IMR-90 (cell line): ENCODE measurements around the gene GLP2R. TPM values are rescaled to one million over a fixed set of nuclear protein-coding genes. Genes with fewer than 3 reads are reported as not detected.

ENCODE experiments used
- ATAC-seq: fragments of 200-7000 bp; cut with Tn5 transposase; 2 replicates; pipeline ENCODE4 v1.9.1; 2020; ENCODE audit warnings: low read depth, mild to moderate bottlenecking, moderate library complexity
- BruUV-seq: library from RNA; stranded (reverse); fragments of 400-500 nt; replicated peaks from 2 replicates; lab custom pipeline; 2021; lab: Mats Ljungman, UMichigan
- CTCF ChIA-PET: fragments of 300-600 bp; formaldehyde crosslinking; extraction: SDS; loops from one replicate; lab custom pipeline; 2021; ENCODE audit warnings: antibody characterized with exemption; lab: Yijun Ruan, JAX
- POLR2A ChIA-PET: fragments of 300-600 bp; sonication (Branson Sonifier 250); formaldehyde crosslinking; loops from one replicate; lab custom pipeline; 2022; ENCODE audit warnings: antibody characterized with exemption; ENCODE audit not compliant: unreplicated experiment; lab: Charles Lee
- DNase-seq: peaks from one replicate; pipeline ENCODE4 v3.0.0; 2013
- H2AFZ ChIP-seq: replicated peaks from 2 replicates; pipeline ENCODE3; 2013; ENCODE audit warnings: low read length, mild to moderate bottlenecking; ENCODE audit not compliant: poor library complexity
- H2AK5ac ChIP-seq: 2 replicates; pipeline ENCODE4 v1.6.1; 2013; ENCODE audit warnings: low read depth, low read length, inconsistent platforms
- H2AK9ac ChIP-seq: replicated peaks from 2 replicates; pipeline ENCODE3; 2013; ENCODE audit warnings: mild to moderate bottlenecking, low read depth, low read length, moderate library complexity; ENCODE audit not compliant: poor library complexity
- H2BK120ac ChIP-seq: 2 replicates; pipeline ENCODE4 v1.6.1; 2013; ENCODE audit warnings: low read depth, low read length, inconsistent platforms
- H2BK15ac ChIP-seq: 3 replicates; pipeline ENCODE4 v1.6.1; 2013; ENCODE audit warnings: low read depth, low read length, inconsistent platforms
- H2BK20ac ChIP-seq: 2 replicates; pipeline ENCODE4 v1.6.1; 2013; ENCODE audit warnings: low read depth, mild to moderate bottlenecking, inconsistent platforms, low read length, moderate library complexity
- H2BK5ac ChIP-seq: 2 replicates; pipeline ENCODE4 v1.6.1; 2013; ENCODE audit warnings: mild to moderate bottlenecking, low read depth, low read length, inconsistent platforms; ENCODE audit not compliant: poor library complexity, severe bottlenecking
- H3K14ac ChIP-seq: replicated peaks from 2 replicates; pipeline ENCODE4 v1.6.1; 2013; ENCODE audit warnings: low read depth, low read length, inconsistent platforms
- H3K18ac ChIP-seq: 2 replicates; pipeline ENCODE4 v1.6.1; 2013; ENCODE audit warnings: low read depth, low read length, control low read depth
- H3K23ac ChIP-seq: 2 replicates; pipeline ENCODE4 v1.6.1; 2013; ENCODE audit warnings: low read depth, low read length, inconsistent platforms
- H3K27ac ChIP-seq: 2 replicates; pipeline ENCODE4 v1.5.1; 2013; ENCODE audit warnings: mild to moderate bottlenecking, control low read depth, low read length; ENCODE audit not compliant: insufficient read depth
- H3K27me3 ChIP-seq: 2 replicates; pipeline ENCODE4 v1.6.1; 2013; ENCODE audit warnings: low read length; ENCODE audit not compliant: control insufficient read depth, insufficient read depth
- H3K36me3 ChIP-seq: 2 replicates; pipeline ENCODE4 v1.6.1; 2013; ENCODE audit warnings: low read length, mixed read lengths; ENCODE audit not compliant: control insufficient read depth, insufficient read depth
- H3K4ac ChIP-seq: 2 replicates; pipeline ENCODE4 v1.6.1; 2013; ENCODE audit warnings: low read depth, low read length, inconsistent platforms
- H3K4me1 ChIP-seq: 2 replicates; pipeline ENCODE4 v1.6.1; 2013; ENCODE audit warnings: low read length, mixed read lengths; ENCODE audit not compliant: control insufficient read depth, insufficient read depth
- H3K4me2 ChIP-seq: 2 replicates; pipeline ENCODE4 v1.6.1; 2013; ENCODE audit warnings: low read depth, mild to moderate bottlenecking, control low read depth, low read length, moderate library complexity
- H3K4me3 ChIP-seq: 2 replicates; pipeline ENCODE4 v1.5.1; 2013; ENCODE audit warnings: low read depth, mild to moderate bottlenecking, control low read depth, low read length, moderate library complexity; ENCODE audit not compliant: insufficient read depth
- H3K56ac ChIP-seq: 2 replicates; pipeline ENCODE4 v1.6.1; 2013; ENCODE audit warnings: low read length, inconsistent platforms; ENCODE audit not compliant: insufficient read depth; ENCODE audit errors: extremely low read depth
- H3K79me1 ChIP-seq, 2 experiments: 2 replicates each; pipeline ENCODE4 v1.6.1; 2013; ENCODE audit warnings: low read length in 2 of 2, inconsistent platforms in 1 of 2, low read depth in 1 of 2
- H3K9ac ChIP-seq: 2 replicates; pipeline ENCODE4 v1.6.1; 2013; ENCODE audit warnings: low read depth, low read length, control low read depth
- H3K9me1 ChIP-seq: 2 replicates; pipeline ENCODE4 v1.6.1; 2013; ENCODE audit warnings: low read length, inconsistent platforms; ENCODE audit not compliant: insufficient read depth
- H3K9me3 ChIP-seq: 2 replicates; pipeline ENCODE4 v1.6.1; 2013; ENCODE audit warnings: low read length; ENCODE audit not compliant: control insufficient read depth, insufficient read depth
- H4K20me1 ChIP-seq: 2 replicates; pipeline ENCODE4 v1.6.1; 2013; ENCODE audit warnings: low read length, inconsistent platforms; ENCODE audit not compliant: insufficient read depth
- H4K5ac ChIP-seq: 2 replicates; pipeline ENCODE4 v1.6.1; 2013; ENCODE audit warnings: mild to moderate bottlenecking, low read depth, low read length, control low read depth
- H4K8ac ChIP-seq, 2 experiments: 2 replicates each; pipeline ENCODE4 v1.6.1; 2013; ENCODE audit warnings: low read depth in 2 of 2, low read length in 2 of 2, control low read depth in 1 of 2, inconsistent platforms in 1 of 2
- H4K91ac ChIP-seq: 2 replicates; pipeline ENCODE4 v1.6.1; 2013; ENCODE audit warnings: low read depth, low read length, inconsistent platforms; ENCODE audit not compliant: insufficient read depth
- BHLHE40 ChIP-seq: fragments of 150-350 bp; IDR thresholded peaks from 2 replicates; pipeline ENCODE4 v1.6.1; 2016; ENCODE audit warnings: mild to moderate bottlenecking, low read depth, low read length
- CEBPB ChIP-seq: IDR thresholded peaks from 2 replicates; pipeline ENCODE4 v1.6.1; 2012; ENCODE audit warnings: low read depth, low read length, improper control_type of control experiment
- CHD1 ChIP-seq: IDR thresholded peaks from 2 replicates; pipeline ENCODE4 v1.6.1; 2012; ENCODE audit warnings: low read depth, low read length, improper control_type of control experiment
- CTCF ChIP-seq: conservative IDR thresholded peaks from 2 replicates; pipeline ENCODE4 v1.5.1; 2012; ENCODE audit warnings: mild to moderate bottlenecking, low read depth, low read length, improper control_type of control experiment
- FOS ChIP-seq: fragments of 150-350 bp; IDR thresholded peaks from 2 replicates; pipeline ENCODE4 v1.6.1; 2016; ENCODE audit warnings: low read depth, low read length
- MAFK ChIP-seq: IDR thresholded peaks from 2 replicates; pipeline ENCODE4 v1.6.1; 2012; ENCODE audit warnings: low read depth, low read length, improper control_type of control experiment
- MAZ ChIP-seq: IDR thresholded peaks from 2 replicates; pipeline ENCODE4 v1.6.1; 2012; ENCODE audit warnings: low read depth, mild to moderate bottlenecking, low read length, improper control_type of control experiment, moderate library complexity, borderline replicate concordance
- NFE2L2 ChIP-seq: fragments of 150-350 bp; IDR thresholded peaks from 2 replicates; pipeline ENCODE4 v1.6.1; 2016; ENCODE audit warnings: low read depth, mild to moderate bottlenecking, low read length
- POLR2A ChIP-seq: IDR thresholded peaks from 2 replicates; pipeline ENCODE4 v1.6.1; 2012; ENCODE audit warnings: mild to moderate bottlenecking, low read depth, low read length
- RAD21 ChIP-seq: IDR thresholded peaks from 2 replicates; pipeline ENCODE4 v1.6.1; 2012; ENCODE audit warnings: low read length, improper control_type of control experiment
- RCOR1 ChIP-seq: IDR thresholded peaks from 2 replicates; pipeline ENCODE4 v1.6.1; 2012; ENCODE audit warnings: mild to moderate bottlenecking, low read length, improper control_type of control experiment; ENCODE audit not compliant: insufficient replicate concordance
- RFX5 ChIP-seq: IDR thresholded peaks from 2 replicates; pipeline ENCODE4 v1.8.0; 2012; ENCODE audit warnings: low read depth, mild to moderate bottlenecking, low read length, moderate library complexity
- WGBS, 2 experiments: methylation state at CpG; one replicate each; pipeline versions ENCODE4 v1.1.5 to v1.1.7; 2013; ENCODE audit warnings: missing lambda C conversion rate in 2 of 2; ENCODE audit not compliant: insufficient read length in 1 of 2; ENCODE audit errors: extremely low coverage in 2 of 2; 5-methylcytosine and 5-hydroxymethylcytosine counted together
- dilution Hi-C: fragments of 300-500 bp; cut with HindIII; formaldehyde crosslinking; loops from one replicate; pipeline ENCODE4 v1.14.3; 2018; ENCODE audit warnings: low sequenced_read_pairs; ENCODE audit not compliant: unreplicated experiment
- in situ Hi-C: fragments of 300-500 bp; cut with MboI; formaldehyde crosslinking; loops from 3 replicates; pipeline ENCODE4 v1.14.3; 2019; ENCODE audit warnings: low sequenced_read_pairs, inconsistent platforms, mixed read lengths
- intact Hi-C: fragments of 100-400 bp; cut with micrococcal nuclease; formaldehyde crosslinking; loops from 2 replicates; pipeline ENCODE4 v1.10.0; 2022
- polyA plus RNA-seq, 3 experiments: library from polyadenylated mRNA; depleted of rRNA; stranded (reverse); fragments of >200 nt; gene quantifications; 2 replicates each; pipeline ENCODE4 v1.2.3, GENCODE V29; 2012; ENCODE audit warnings: low replicate concordance in 1 of 3
- total RNA-seq: library from RNA; depleted of rRNA; stranded (reverse); fragments of >200 nt; gene quantifications from 2 replicates; pipeline ENCODE4 v1.2.3, GENCODE V29; 2012
- TF ChIP-seq, protein P1 (sequence below): fragments of 150-350 bp; IDR thresholded peaks from 2 replicates; pipeline ENCODE4 v1.6.1; 2017; ENCODE audit warnings: mild to moderate bottlenecking, antibody characterized with exemption, low read length, low read depth
- TF ChIP-seq, protein P2 (sequence below): fragments of 150-350 bp; IDR thresholded peaks from 2 replicates; pipeline ENCODE4 v1.6.1; 2016; ENCODE audit warnings: low read depth, mild to moderate bottlenecking, low read length, moderate library complexity, borderline replicate concordance

Gene GLP2R
- total and polyA plus RNA-seq, 2 of the 4 experiments (the other 2 are of a cell fraction), result 0.07 TPM; not detected in 1

- WGBS, 2 experiments, result 40% methylated on average over 1 of the region's 12 CpGs; no CpG with 5 or more reads in 1 of the 2 experiments
- Histone ChIP-seq H3K27me3 (no peaks in the 10 kb centered on the region), H2BK120ac (peak overlapping the region; percentile 93), H2BK20ac (peak overlapping the region; percentile 94), H4K20me1 (no peaks in the 10 kb centered on the region), H3K56ac (no peak overlapping the region), H3K4me2 (peak overlapping the region; percentile 9; the same call in 1 of the 2 replicates), H2AFZ (peak overlapping the region; percentile 59), H2AK5ac (peak overlapping the region; percentile 26; the same call in 1 of the 2 replicates), H4K91ac (peak overlapping the region; percentile 87; the same call in 1 of the 2 replicates), H3K9me1 (no peaks in the 10 kb centered on the region; the same call in 1 of the 2 replicates), H2BK15ac (0 out of 3 replicates have a peak overlapping the region, but pooled peaks have one; percentile 32), H3K4ac (peak overlapping the region; percentile 48), H3K18ac (peak overlapping the region; percentile 49; the same call in 1 of the 2 replicates), H3K27ac (peak overlapping the region; percentile 79; the same call in 1 of the 2 replicates), H4K8ac (peak overlapping the region in 1 of 2 experiments; percentile 10; a peak in 2 of 4 replicates), H3K9ac (no peak overlapping the region), H2AK9ac (peak overlapping the region; percentile 66), H4K5ac (peak overlapping the region; percentile 65), H3K23ac (no peak overlapping the region), H2BK5ac (no peak overlapping the region), H3K4me1 (peaks cover 23% of the 10 kb centered on the region), H3K14ac (no peak overlapping the region; the same call in 1 of the 2 replicates), H3K4me3 (no peak overlapping the region), H3K36me3 (no peaks in the 10 kb centered on the region), H3K79me1 (no peaks in the 10 kb centered on the region), H3K9me3 (no peaks in the 10 kb centered on the region)
- dilution Hi-C loops, result no loop called here
- TF ChIP-seq NFE2L2, result no peak
- no peak for TF ChIP-seq RFX5
- no peak for TF ChIP-seq CEBPB
- no peak for TF ChIP-seq BHLHE40
- TF ChIP-seq, protein P1, sequence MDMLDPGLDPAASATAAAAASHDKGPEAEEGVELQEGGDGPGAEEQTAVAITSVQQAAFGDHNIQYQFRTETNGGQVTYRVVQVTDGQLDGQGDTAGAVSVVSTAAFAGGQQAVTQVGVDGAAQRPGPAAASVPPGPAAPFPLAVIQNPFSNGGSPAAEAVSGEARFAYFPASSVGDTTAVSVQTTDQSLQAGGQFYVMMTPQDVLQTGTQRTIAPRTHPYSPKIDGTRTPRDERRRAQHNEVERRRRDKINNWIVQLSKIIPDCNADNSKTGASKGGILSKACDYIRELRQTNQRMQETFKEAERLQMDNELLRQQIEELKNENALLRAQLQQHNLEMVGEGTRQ, result no peak
- TF ChIP-seq RAD21, result no peak
- no peak for TF ChIP-seq RCOR1
- TF ChIP-seq, protein P2, sequence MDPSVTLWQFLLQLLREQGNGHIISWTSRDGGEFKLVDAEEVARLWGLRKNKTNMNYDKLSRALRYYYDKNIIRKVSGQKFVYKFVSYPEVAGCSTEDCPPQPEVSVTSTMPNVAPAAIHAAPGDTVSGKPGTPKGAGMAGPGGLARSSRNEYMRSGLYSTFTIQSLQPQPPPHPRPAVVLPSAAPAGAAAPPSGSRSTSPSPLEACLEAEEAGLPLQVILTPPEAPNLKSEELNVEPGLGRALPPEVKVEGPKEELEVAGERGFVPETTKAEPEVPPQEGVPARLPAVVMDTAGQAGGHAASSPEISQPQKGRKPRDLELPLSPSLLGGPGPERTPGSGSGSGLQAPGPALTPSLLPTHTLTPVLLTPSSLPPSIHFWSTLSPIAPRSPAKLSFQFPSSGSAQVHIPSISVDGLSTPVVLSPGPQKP, result no peak
- TF ChIP-seq CTCF, result no peak
- TF ChIP-seq POLR2A, result no peak
- TF ChIP-seq MAZ, result no peak
- no peak for TF ChIP-seq MAFK
- TF ChIP-seq CHD1, result no peak
- no peak for TF ChIP-seq FOS
- in situ Hi-C loops, result no loop called here
- ATAC-seq (peak; percentile 76), DNase-seq (peak; percentile 73)
- BruUV-seq, result no TSS peak
- ChIA-PET POLR2A (interaction anchor here (0.6 kb wide), 1 partner anchor 312 kb away, joined by 5 read pairs; no protein-coding TSS in a partner anchor), CTCF (interaction anchor here (0.6 to 1.3 kb wide), 3 partner anchors 21 to 179 kb away, joined by 4 to 5 read pairs (median 4); no protein-coding TSS in a partner anchor)
- intact Hi-C loops, result no loop called here
Observed at GRCh38 chr17:9907883-9908648, 82.3 kb downstream of the GLP2R start.
